RWPE1 (cell line): ENCODE measurements around the gene ADGRL2.

Experiments used
- CTCF ChIA-PET: fragments of 350-600 bp; sonication (Branson Sonifier 250); formaldehyde crosslinking; extraction: SDS; loops from one replicate; lab custom pipeline; 2021; lab: Yijun Ruan, JAX
- POLR2A ChIA-PET: fragments of 400-600 bp; formaldehyde crosslinking; extraction: SDS; loops from one replicate; lab custom pipeline; 2020; ENCODE audit warnings: antibody characterized with exemption; ENCODE audit not compliant: low non-redundant PET; lab: Yijun Ruan, JAX
- DNase-seq: peaks from one replicate; pipeline ENCODE4 v3.0.0; 2012; ENCODE audit warnings: low spot score
- H3K27ac ChIP-seq: fragments of 450-650 bp; 2 replicates; pipeline ENCODE4 v1.5.1; 2017
- TF ChIP-seq, protein P1 (sequence below): fragments of 450-650 bp; conservative IDR thresholded peaks from 2 replicates; pipeline ENCODE4 v1.5.1; 2017; ENCODE audit warnings: low read depth, mild to moderate bottlenecking

The ADGRL2 gene

GRCh38 chr1:81990241-81990640 lies 189.5 kb downstream of the ADGRL2 start:
- ChIA-PET POLR2A (no interaction called here), CTCF (no interaction called here)
- H3K27ac ChIP-seq = no peak overlapping the region
- TF ChIP-seq, protein P1, sequence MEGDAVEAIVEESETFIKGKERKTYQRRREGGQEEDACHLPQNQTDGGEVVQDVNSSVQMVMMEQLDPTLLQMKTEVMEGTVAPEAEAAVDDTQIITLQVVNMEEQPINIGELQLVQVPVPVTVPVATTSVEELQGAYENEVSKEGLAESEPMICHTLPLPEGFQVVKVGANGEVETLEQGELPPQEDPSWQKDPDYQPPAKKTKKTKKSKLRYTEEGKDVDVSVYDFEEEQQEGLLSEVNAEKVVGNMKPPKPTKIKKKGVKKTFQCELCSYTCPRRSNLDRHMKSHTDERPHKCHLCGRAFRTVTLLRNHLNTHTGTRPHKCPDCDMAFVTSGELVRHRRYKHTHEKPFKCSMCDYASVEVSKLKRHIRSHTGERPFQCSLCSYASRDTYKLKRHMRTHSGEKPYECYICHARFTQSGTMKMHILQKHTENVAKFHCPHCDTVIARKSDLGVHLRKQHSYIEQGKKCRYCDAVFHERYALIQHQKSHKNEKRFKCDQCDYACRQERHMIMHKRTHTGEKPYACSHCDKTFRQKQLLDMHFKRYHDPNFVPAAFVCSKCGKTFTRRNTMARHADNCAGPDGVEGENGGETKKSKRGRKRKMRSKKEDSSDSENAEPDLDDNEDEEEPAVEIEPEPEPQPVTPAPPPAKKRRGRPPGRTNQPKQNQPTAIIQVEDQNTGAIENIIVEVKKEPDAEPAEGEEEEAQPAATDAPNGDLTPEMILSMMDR = no peak
- DNase-seq = no peak

DNA sequence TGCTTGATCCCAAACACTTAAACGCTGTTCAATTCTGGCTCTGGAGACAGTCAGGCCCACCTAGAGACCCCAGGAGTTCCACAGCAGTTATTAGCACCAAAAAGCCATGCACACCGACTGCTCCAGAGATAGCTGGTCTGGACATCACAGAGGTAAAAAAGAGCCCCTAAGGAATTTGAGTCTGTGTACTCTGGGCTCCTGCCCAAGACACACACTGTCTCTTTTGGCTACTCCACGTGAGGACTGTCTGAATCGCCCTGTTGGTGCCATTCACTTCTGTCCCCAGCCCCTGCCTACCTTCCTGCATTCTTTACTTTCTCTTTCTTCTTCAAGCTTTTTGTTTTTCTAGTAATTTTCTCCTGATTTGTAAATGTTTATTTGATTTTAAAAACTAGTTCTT lies 197.4 kb downstream of the ADGRL2 start:
- CTCF ChIA-PET = no interaction called here
- POLR2A ChIA-PET = no interaction called here

DNA sequence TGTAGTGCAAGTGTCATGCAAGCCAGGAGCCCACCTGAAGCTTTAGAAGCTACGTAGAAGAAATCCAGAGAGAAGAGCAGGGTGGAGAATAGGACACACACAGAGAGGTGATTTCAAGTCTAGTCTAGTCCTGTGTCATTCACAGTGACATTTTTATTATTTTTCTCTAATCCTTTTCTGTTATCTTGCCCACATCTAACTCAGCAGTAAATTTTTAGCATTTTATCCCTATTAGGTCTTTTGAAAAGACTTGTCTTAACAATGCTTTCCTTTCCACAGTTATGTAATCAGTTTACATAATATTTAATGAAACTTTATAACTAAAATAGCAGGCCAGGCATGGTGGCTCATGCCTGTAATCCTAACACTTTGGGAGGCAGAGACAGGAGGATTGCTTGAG lies 198.6 kb downstream of the ADGRL2 start:
- POLR2A ChIA-PET = no interaction called here
- no peak for DNase-seq
- CTCF ChIA-PET = no interaction called here
- H3K27ac ChIP-seq = no peak overlapping the region
- TF ChIP-seq, protein P1 = no peak

More for the DNA sequence above, 197.4 kb downstream of the ADGRL2 start:
- TF ChIP-seq, protein P1 = no peak
- no peak for DNase-seq
- no peak overlapping the region for H3K27ac ChIP-seq

DNA sequence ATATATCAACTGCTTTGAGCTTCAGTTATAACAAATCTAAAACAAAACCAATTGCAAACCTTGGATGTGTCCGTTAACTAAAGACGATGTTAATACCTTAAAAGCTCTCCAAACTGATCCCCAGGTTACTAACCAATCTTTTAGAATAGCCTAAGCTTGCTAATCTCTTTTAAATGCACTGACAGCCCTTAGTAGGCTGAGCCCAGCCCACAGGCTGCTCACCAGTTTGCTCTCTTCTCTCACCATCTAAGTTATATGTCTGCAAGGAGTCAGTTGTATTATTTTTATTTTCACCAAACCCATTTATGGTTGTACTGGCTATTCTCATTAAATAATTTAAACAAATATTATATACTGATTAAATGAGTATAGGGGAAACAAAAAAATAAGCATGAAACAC lies 199.5 kb downstream of the ADGRL2 start:
- H3K27ac ChIP-seq = no peak overlapping the region
- POLR2A ChIA-PET = no interaction called here
- TF ChIP-seq, protein P1 = no peak
- DNase-seq = no peak
- CTCF ChIA-PET = no interaction called here

DNA sequence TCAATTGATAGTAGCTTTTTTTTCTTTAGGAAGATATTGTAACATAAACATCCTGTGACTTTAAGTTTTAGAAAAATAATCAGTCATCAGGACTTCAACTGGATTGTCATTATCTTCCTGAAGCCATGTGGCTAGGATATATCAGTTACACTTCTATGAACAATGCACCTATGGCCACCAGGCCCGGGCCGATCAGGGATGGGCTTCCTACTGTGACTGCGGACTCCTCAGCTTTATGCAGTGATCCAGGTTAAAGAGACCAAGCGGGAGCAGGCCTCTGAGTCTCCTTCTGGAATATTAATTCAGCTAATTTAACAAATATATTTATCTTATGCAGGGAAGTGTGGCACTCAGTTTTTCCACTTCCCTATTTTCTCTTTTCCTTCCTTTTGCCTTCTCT lies 200.6 kb downstream of the ADGRL2 start:
- no peak for DNase-seq
- ChIA-PET POLR2A (no interaction called here), CTCF (interaction anchor here (0.7 kb wide), 1 partner anchor 254 kb away, joined by 3 read pairs; no protein-coding TSS in a partner anchor)
- H3K27ac ChIP-seq = no peak overlapping the region
- TF ChIP-seq, protein P1 = no peak

DNA sequence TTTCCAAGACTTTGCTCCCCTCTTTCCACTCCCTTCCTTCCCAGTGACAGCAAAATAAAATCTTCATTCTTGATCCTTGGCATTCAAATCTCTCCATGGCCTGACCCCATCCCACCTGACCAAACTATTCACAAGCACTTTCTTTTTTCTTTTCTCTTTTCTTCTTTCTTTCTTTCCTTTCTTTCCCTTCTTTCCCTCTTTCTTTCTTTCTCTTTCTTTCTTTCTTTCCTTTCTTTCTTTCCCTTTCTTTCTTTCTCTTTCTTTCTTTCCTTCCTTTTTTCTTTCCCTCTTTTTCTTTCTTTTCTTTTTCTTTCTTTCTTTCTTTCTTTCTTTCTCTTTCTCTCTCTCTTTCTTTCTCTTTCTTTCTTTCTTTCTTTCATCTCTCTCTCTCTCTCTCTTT lies 207.1 kb downstream of the ADGRL2 start:
- no peak overlapping the region for H3K27ac ChIP-seq
- TF ChIP-seq, protein P1 = no peak
- ChIA-PET POLR2A (no interaction called here), CTCF (no interaction called here)
- no peak for DNase-seq

GRCh38 chr1:82013702-82014101 lies 213.0 kb downstream of the ADGRL2 start:
- TF ChIP-seq, protein P1 = no peak
- DNase-seq = no peak
- ChIA-PET POLR2A (no interaction called here), CTCF (no interaction called here)
- H3K27ac ChIP-seq = no peak overlapping the region
